ENCODE data around the gene COG5.
A peak's percentile ranks its signal among the peaks of the same experiment; 100 is the strongest.

The COG5 gene

DNA sequence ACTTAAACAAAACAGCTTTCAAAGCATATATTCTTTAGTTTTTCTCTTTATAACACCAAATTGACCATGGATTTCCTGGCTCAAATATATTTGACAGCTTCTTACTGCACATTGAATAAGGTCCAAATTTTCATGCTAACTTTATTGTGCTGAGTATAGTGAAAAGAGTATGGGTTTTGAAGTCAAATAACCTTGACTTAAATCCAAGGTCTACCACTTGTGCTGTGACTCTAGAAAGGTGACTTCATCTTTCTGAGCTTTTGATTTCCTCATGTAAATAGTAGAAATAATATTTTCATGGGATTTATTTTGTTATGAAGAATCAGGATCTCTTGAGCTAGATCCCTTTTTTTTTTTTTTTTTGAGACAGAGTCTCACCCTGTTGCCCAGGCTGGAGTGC, 233.2 kb downstream of the COG5 start:
- no peak for DNase-seq (ENCODE audit: low spot score)

DNA sequence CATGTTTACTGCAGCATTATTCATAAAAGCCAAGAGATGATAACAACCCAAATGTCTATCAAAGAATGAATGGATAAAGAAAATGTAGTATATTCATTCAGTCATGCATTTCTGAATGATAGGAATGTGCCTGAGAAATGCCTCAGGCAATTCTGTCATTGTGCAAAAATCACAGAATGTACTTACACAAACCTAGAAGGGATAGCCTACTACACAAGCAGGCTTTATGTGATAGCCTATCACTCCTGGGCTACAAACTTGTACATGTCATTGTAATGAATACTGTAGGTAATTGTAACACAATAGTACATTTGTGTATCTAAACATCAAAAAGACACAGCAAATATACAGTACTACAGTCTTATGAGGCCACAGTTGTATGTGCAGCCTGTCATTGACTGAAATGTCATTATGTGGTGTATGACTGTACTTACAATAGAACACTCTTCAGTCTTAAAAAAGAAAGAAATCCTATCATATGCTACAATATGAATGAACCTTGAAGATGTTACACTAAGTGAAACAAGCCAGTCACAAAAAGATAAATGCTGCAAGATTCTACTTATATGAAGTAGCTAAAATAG, 235.6 kb downstream of the COG5 start:
- no peak for DNase-seq (ENCODE audit: low spot score)

DNA sequence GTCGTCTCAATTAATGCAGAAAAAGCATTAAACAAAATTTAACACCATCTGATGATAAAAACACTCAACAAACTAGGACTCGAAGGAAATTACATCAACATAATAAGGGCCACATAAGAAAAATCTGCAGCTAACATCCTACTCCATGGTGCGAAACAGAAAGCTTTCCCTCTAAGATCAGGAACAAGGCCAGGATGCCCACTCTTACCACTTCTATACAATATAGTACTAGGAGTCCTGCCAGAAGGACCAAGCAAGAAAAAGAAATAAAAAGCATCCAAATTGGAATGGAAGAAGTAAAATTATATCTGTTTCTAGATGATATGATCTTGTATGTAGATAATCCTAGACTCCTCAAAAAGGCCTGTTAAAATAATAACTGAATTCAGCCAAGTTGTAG, 237.7 kb downstream of the COG5 start:
- DNase-seq (ENCODE audit: low spot score) = no peak

DNA sequence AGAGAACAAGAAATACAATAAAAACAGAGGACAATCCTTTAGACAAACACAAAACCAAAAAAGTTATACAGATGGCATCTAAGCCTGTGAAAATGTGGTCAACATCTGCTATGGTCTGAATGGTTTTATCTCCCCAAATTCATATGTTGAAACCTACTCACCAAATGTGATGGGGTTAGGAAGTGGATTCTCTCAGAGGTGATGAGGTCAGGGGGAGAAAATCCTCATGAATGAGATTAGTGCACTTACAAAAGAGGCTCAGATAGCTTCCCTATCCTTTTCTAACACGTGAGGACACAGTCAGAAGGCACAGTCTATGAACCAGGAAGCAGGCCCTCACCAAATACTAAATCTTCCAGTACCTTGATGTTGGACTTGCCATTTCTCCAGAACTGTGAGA, 241.7 kb downstream of the COG5 start:
- DNase-seq (ENCODE audit: low spot score) = no peak

DNA sequence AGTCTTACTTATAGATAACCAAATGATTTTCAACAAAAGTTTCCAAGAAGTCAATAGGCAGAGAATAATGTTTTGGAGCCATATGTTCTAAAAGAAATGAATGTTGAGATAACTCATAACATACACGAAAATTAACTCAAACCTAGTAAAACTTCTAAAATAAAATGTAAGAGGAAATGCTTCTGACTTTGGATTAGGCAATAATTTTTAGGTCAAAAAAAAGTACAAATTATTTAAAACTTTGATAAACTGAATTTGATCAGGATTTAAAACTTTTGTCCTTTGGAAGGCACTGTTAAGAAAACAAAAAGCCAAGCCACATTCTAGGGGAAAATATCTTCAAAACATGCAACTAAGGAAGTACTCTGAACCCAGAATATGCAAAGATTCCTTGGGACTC, 242.1 kb downstream of the COG5 start:
- DNase-seq (ENCODE audit: low spot score) = no peak

DNA sequence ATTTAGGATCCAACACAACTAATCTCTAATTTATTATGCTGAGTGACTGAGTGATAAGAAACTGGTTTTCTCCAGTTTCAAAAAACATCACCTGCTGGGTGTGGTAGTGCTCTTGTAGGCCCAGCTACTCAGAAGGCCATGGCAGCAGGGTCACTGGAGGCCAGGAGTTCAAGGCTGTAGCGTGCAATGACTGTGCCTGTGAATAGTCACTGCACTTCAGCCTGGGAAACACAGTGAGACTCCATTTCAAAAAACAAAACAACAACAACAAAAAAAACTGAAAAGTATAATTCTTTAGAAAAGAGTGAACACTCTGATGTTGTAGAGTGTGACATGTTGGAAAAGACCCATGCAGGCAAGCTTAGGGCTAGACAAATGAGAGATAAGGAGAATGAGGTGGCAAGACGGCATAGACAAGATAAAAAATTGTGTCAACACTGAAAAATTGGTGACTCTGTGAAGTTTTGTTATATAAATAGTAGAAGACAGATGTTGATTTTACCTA, 243.9 kb downstream of the COG5 start:
- DNase-seq (ENCODE audit: low spot score) = no peak

DNA sequence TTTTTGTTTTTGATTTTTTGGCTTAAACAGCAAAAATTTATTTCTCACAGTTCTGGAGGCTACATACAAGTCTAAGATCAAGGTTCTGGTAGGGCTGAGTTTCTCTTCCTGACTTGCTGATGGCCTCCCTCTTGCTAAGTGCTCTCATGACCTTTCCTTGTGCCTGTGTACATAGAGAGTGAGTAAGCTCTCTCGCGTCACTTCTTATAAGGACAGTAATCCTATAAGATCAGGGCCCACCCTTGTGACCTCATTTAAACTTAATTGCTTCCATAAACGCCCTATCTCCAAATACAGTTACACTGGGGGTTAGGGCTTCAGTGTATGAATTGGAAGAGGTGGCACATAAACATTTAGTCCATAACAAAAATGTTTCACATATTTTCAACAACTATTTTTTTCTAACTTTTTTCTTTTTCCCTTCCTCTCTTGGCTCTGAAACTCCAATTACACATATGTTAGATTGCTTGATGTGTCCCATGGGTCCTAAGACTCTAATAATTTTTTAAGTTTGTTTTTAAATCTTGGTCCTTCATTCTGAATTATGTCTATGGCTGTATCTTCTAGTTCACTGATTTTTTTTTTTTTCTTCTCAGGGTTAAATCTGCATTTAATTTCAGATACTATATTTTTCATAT, 245.1 kb downstream of the COG5 start:
- DNase-seq (ENCODE audit: low spot score) = peak; percentile 19

DNA sequence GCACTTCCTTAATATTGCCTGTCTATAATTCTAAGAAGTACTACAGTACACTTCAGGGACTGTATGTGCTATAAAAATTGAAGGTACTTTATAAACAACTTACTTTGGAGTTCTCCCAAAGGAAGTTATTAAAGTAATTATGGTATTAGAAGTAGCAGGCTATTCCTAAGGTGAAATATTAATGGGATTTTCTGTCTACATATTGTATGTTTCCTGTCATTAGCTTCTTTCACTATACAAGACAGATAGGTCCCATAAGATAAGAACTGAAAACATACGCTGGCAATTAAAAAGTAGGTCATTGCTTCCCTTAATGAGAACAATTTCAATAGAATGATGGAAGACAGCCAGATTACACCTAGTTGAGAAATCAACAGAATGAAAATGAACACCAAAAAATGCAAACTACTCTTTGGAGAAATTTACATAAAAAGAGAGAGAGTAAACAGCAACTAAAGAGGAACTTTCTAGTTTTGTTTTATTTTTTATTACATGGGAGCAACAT, 248.0 kb downstream of the COG5 start:
- no peak for DNase-seq (ENCODE audit: low spot score)

DNA sequence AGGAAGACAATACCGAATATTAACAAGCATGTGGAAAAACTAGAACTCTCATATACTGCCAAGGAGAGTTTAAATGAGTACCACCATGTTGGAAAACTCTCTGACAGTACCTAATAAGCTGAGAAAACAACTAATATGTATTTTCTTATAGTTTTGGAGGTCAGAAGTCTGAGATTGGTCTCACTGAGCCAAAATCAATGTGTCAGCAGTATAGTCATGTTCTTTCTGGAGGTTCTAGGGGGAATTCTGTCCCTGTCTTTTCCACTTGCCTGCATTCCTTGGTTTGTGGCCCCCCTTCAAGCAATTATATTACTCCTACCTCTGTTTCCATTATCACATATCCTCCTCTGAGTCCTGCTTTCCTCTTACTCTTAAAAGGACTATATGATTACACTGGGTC, 250.4 kb downstream of the COG5 start:
- no peak for DNase-seq (ENCODE audit: low spot score)

DNA sequence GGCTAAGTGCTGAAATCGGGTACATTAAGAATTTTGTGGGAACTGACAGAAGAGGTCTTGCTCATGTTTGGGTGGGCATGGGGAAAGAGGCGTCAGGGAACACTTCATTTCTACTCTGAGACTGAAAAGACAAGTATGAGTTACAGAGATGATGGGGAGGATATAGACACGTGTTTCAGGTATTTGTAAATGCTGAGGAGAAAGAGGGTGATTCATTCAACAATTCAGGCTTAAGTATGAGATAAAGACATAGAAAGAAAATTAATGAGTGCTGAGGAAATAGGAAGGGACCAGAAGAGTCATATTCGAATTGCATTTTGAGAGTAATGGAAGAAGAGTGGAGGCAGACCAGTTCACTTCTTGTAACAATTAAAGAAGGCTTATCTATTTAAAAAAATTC, 251.3 kb downstream of the COG5 start:
- DNase-seq (ENCODE audit: low spot score) = no peak

DNA sequence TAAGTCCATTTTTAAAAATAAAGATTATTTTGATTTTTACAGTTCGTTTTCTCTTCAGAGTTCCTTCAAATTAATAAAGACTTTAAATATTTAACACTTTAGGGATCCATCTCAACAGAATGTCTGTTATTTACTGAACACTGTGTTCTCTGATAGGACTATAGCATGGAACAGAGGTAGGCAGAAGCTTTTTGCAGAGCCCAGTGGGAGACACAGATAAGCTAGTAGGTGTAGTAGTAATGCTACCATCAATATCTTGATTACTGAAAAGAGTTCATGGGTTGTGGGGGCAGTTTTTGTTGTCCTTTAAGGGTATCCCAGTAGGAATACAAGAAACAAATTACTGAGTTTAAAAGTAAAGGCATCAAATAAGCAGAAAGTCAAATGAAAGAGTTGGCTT, 254.4 kb downstream of the COG5 start:
- no peak for DNase-seq (ENCODE audit: low spot score)

DNA sequence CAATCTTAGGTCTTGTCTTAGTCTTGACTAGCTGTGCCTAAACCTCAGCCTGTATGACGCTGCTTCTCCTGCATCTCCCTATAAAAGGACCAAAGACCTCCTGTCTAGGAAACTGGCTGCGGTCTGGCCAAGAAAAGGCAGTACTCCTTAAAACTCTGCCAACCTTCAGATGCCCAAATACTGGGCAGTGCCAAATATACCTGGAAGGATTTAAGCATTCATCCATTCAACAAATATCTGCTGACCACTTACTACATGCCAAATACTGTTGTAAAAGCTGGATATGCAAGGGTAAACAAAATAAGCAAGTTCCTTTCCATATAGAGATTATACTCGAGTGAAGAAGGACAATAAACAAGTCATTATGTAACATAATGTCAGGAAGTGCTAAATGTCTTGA, 259.1 kb downstream of the COG5 start:
- no peak for DNase-seq (ENCODE audit: low spot score)

DNA sequence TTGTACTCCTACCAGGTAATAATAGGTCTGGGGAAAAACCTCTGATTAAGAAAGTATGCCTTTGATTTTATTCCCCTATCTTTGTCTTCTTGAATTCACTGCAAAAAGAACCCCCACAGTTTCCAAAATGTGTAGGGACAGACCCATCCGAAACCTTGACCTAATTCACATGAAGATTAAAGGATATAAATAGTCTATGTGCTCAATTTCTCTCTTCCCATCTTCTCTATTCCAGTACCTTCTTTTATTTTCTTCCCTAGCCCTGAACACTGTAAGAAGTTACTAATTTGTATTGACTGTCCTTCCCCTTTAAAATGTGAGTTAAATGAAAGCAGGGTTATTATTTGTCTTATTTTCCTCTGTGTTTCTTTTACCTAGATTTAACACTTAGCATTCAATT, 259.7 kb downstream of the COG5 start:
- no peak for DNase-seq (ENCODE audit: low spot score)

DNA sequence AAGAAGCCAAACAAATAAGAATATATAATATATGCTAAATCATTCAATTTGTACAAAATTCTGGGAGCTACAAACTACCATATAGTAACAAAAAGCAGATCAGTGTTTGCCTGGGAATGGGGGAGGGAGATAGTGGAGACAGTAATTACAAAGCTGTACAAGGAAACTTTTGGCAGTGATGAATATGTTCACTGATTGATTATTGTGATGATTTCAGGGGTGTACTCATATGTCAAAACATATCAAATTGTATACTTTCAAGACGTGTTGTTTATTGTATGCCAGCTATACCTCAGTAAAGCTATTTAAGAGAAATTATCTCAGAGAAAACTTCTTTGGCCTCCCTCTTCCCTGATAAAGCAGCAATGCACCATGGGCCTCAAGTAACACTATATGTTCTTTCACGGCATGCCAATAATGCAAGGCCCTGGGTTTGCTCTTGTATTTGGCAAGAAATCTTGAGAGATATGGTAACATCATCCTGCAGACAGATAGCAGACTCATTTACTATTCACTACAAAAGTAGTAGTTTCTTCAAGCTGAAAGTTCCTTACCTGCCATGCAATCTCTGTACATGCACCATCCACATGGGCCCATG, 261.4 kb downstream of the COG5 start:
- DNase-seq (ENCODE audit: low spot score) = no peak

DNA sequence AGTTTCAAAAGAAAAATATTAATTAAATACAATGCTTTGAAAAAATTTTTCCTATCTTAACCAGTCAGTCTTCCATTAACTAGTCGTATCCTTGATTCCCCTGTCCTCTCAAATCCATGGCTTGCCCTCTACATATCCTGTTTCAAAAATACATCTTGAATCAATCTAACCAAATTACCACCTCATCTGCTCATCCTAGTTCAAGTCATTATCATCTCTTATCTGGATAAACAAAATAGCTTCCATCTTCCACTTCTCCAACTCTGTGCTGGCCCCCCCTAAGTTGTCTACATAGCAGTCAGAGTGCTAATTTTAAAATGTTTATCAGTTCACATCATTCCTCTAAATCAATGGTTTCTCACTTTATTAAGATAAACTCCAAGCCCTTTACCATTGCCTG, 269.5 kb downstream of the COG5 start:
- no peak for DNase-seq (ENCODE audit: low spot score)

DNA sequence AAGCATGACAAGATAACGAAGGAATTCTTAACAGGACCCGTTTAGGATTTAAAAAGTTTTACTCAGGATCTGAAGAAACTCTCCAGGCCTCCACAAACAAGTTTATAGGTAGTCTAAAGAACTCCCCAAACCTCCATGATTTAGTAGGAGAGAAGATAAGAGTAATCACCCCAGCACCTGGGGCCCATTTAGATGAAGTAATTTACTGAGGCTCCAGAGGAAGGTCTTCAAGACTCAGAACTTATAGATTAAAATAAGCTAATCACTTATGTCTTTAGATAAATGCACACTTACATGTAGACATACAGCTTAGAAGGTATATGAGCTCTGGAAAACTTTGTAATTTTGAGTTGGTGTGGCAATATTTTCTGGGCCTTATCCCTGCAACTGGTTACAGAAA, 271.1 kb downstream of the COG5 start:
- DNase-seq (ENCODE audit: low spot score) = no peak

DNA sequence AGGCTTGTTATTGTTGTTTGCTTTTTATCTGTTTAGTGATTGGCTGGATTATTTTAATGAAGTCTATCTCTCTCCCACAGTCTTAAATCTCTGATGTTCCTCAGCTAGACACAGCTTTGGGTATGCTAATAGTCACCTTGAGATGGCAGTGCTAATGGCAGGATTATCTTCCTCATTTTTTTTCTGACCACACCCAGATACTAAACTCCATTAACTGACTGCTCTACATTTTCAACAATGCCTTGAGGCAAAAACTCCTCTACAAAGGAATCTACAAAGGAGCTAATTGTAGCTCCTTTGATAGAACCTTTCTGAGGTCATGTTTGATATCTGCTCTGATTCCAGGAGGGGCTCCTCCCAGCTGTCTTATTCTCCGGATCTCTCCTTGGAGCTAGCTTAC, 272.3 kb downstream of the COG5 start:
- DNase-seq (ENCODE audit: low spot score) = no peak

DNA sequence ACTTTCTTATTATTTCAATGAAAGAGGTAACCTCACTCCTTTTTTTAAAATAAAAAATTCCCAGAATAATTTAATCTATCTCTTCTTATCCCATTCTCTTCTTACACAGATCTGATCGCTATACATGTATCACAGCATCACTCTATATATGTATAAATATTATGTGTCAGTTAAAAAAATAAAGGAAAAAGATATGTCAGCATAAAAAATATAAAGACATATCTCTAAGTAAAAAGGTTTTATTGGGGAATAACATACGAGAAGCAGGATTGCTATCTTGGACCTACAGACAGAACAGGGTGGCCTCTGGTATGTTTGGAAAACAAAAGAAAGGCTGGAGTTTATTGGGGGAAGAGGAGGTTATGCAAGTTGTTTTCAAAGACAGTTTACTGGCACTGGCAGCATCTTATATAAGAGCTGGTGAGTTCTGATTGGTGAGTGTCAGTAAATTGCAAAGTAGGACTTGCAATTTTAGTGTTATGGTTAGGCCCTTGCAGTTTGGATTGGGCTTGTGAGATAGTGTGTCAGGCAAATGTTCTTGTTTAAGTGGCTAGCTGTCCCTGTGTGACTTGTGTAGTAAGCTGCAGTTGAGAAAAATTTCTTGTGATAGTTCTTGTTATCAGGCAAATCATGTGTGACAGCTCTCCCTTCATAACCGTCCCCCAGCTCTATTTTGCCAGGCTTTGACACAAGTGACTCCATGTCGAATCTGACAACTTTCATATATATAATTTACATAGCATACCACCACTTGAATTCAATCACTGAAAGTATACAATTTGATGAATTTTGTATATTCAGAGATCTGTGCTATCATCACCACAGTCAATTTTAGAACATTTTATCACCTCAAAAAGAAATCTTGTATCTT, 276.7 kb downstream of the COG5 start:
- no peak for DNase-seq (ENCODE audit: low spot score)

DNA sequence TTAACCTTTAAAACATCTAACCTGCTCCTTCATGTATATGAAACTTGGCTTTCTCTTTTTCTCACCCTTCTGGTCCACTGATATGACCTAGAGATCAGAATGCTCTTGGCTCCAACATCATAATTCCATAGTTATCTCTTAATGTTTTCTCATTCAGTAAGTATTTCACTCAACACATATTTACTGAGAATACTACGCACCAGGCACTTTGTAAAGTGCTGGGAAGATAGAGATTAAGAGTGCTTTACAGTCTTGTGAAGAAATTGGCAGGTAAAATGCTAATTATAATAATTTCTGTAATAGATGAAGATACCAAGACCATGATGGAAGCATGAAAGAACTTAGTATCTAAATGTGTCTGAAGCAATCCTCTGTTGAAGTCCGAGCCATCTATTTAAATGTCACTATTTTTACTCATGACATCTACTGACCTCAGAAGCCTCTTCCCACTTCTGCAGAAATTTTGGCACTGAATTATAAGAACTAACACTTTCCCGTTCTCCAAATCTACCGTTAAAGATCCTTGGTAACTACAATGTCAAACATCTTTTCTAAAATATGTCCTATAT, 278.7 kb downstream of the COG5 start:
- no peak for DNase-seq (ENCODE audit: low spot score)

DNA sequence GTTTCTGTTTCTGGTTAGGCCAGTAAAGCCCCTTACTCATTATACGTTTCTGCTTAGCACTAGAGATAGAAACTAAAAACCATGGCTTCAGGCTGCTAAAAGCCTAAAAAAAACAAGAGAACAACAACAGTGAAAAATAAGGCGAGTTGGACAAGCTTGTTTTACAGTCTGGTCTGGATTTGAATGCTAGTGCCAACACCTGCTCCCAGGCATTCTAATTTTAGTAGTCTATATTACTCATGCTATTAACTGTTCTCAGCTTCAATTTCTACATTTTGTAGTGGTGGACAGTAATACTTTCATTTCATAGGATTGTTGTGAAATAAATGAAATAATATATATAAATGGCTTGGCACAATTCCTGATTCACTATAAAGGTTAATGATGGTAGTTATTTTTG, 286.4 kb downstream of the COG5 start:
- DNase-seq (ENCODE audit: low spot score) = no peak

DNA sequence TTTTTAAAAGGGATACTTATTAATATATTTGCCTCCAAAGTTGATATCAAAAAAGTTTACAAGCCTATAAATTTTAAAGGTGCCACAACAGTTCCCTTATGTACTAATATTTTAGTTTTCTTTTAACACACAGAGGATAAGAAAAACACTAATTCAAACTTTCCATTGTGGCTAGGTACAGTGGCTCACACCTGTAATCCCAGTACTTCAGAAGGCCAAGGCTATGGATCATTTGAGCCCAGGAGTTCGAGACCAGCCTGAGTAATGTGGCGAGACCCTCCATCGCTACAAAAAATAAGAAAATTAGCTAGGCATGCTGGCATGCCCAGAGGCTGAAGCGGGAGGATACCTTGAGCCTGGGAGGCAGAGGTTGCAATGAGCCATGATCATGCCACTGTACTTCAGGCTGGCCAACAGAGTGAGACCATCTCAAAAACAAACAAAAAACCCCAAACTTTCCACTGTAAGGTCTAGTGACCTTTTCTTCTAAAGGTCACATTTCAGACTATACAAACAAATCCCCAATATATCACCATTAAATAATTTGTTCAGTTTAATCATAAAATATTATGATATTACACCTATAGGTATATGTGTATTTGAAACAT, 287.4 kb downstream of the COG5 start:
- DNase-seq (ENCODE audit: low spot score) = no peak

DNA sequence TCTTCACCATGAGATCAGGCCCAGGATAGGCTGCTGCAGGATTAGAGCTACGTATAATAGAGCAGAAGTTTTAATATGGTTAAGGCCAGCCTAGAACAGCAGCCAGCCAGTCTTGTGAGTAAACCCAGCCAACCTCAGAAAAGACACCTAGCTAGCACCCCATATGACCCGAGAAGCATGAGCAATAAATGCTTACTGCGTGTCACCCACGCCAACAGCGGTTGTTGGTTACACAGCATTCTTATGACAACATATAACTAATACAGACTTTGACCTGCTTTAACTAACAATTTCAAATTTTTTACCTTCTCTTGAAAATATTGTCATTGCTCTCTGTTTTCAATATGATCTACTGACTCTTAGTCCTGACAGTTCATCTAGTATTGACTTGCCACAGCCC, 289.2 kb downstream of the COG5 start:
- DNase-seq (ENCODE audit: low spot score) = no peak

Measured in LoVo (cell line).